Mesendoderm (in vitro differentiated cells): ENCODE results near the gene HMX3.

ENCODE experiments used
- DNase-seq: peaks from one replicate; pipeline ENCODE4 v3.0.0; 2013
- H2AK5ac ChIP-seq: 2 replicates; pipeline ENCODE4 v1.6.1; 2013; ENCODE audit warnings: low read length, inconsistent platforms
- H2BK120ac ChIP-seq: 2 replicates; pipeline ENCODE4 v1.6.1; 2013; ENCODE audit warnings: low read depth, mild to moderate bottlenecking, low read length, moderate library complexity, mixed read lengths
- H2BK15ac ChIP-seq: replicated peaks from 2 replicates; pipeline ENCODE4 v1.6.1; 2013; ENCODE audit warnings: low read depth, mild to moderate bottlenecking, moderate library complexity
- H2BK5ac ChIP-seq: 2 replicates; pipeline ENCODE4 v1.6.1; 2013; ENCODE audit warnings: low read length, inconsistent platforms
- H3K18ac ChIP-seq: 2 replicates; pipeline ENCODE4 v1.6.1; 2013; ENCODE audit warnings: mild to moderate bottlenecking, low read length, mixed read lengths
- H3K23ac ChIP-seq: one replicate; pipeline ENCODE4 v1.6.1; 2013; ENCODE audit warnings: low read length
- H3K27ac ChIP-seq: 2 replicates; pipeline ENCODE4 v1.5.1; 2013; ENCODE audit warnings: low read depth, mild to moderate bottlenecking, inconsistent platforms, low read length, moderate library complexity
- H3K27me3 ChIP-seq: 2 replicates; pipeline ENCODE4 v1.6.1; 2013; ENCODE audit warnings: low read length, control low read depth, mild to moderate bottlenecking, inconsistent platforms; ENCODE audit not compliant: insufficient read depth, poor library complexity
- H3K36me3 ChIP-seq: 2 replicates; pipeline ENCODE4 v1.6.1; 2013; ENCODE audit warnings: low read length, inconsistent platforms; ENCODE audit not compliant: control insufficient read depth, insufficient read depth
- H3K4ac ChIP-seq: one replicate; pipeline ENCODE4 v1.6.1; 2013; ENCODE audit warnings: low read depth, mild to moderate bottlenecking, low read length, moderate library complexity
- H3K4me1 ChIP-seq: 2 replicates; pipeline ENCODE4 v1.6.1; 2013; ENCODE audit warnings: low read depth, low read length, inconsistent platforms; ENCODE audit not compliant: control insufficient read depth
- H3K4me2 ChIP-seq: 2 replicates; pipeline ENCODE4 v1.6.1; 2013; ENCODE audit warnings: low read length
- H3K4me3 ChIP-seq: 2 replicates; pipeline ENCODE4 v1.5.1; 2013; ENCODE audit warnings: mild to moderate bottlenecking, low read length
- H3K56ac ChIP-seq: one replicate; pipeline ENCODE4 v1.6.1; 2013; ENCODE audit warnings: low read length
- H3K79me1 ChIP-seq: 2 replicates; pipeline ENCODE4 v1.6.1; 2013; ENCODE audit warnings: low read length, inconsistent platforms
- H3K79me2 ChIP-seq: 2 replicates; pipeline ENCODE4 v1.6.1; 2013; ENCODE audit warnings: mild to moderate bottlenecking, low read length; ENCODE audit not compliant: control insufficient read depth, insufficient read depth
- H3K9ac ChIP-seq: 2 replicates; pipeline ENCODE4 v1.6.1; 2013; ENCODE audit warnings: low read length, inconsistent platforms
- H4K5ac ChIP-seq: one replicate; pipeline ENCODE4 v1.6.1; 2013; ENCODE audit warnings: low read length
- H4K8ac ChIP-seq: one replicate; pipeline ENCODE4 v1.6.1; 2013; ENCODE audit warnings: low read depth, mild to moderate bottlenecking, control low read depth, low read length, moderate library complexity
- WGBS: extraction: QIAGEN DNeasy Blood & Tissue Kit; methylation state at CpG from one replicate; pipeline ENCODE4 v1.1.7; 2013; ENCODE audit warnings: low lambda C conversion rate, missing lambda C conversion rate; ENCODE audit not compliant: insufficient coverage; ENCODE audit errors: extremely low coverage; 5-methylcytosine and 5-hydroxymethylcytosine counted together

HMX3 gene

DNA sequence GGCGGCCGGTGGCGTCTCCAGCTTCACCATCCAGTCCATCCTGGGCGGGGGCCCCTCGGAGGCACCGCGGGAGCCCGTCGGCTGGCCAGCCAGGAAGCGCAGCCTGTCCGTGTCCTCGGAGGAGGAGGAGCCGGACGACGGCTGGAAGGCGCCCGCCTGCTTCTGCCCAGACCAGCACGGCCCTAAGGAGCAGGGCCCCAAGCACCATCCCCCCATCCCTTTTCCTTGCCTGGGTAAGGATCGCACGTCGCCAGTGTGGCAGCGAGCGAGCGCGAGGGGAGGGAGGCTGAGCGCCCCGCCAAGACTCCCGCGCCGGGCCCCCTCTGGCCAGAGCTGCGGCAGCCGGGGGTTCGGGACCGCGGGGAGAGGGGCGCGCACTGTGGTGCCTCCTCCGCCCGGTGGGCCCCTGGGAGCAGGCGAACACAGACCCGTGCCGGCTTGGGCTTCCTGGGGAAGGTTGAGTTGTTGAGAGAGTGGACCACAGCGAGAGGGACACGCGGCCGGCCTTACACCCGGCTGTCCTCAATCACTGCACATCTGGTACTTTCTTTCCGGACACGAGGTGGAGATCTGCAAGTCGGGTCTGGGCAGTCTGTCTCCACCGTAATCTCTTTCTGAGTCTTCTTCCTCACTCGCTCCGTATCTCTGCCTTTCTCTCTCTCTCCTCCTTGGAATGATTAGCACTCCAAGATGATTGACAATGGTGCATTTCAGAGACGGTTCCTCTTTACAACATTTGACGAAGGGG lies 12.8 kb downstream of the HMX3 start:
- no CpG with 5 or more reads among the region's 55 CpGs for WGBS
- Histone ChIP-seq H3K4me3 (no peak overlapping the region), H4K8ac (no peak overlapping the region)

DNA sequence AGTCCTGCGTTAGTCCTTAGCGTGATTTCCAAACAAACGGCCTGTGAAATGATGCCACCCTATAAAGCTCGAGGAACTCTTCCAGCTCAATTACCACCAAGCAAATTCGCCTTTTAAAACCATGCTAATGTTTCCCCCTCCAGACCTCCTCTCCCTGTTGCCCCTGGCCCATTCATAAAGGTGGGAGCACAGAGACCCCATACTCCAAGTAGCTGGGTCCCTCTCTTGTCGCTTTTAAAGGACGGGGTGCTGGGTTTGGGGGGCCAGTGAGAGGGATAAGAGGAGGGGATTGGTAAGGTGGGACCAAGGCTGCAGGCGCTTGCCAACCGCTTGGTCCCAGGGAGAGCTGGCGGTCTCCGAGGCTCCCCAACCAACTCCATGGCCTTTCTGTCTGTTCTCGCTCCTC lies 13.4 kb downstream of the HMX3 start:
- DNase-seq, result peak; percentile 31
- Histone ChIP-seq H2BK5ac (no peak overlapping the region), H3K36me3 (no peaks in the 10 kb centered on the region), H3K27ac (no peak overlapping the region), H3K18ac (no peak overlapping the region), H3K23ac (no peak overlapping the region), H3K27me3 (peaks cover 66% of the 10 kb centered on the region), H3K4me1 (no peaks in the 10 kb centered on the region), H3K4ac (no peak overlapping the region), H3K56ac (no peak overlapping the region), H4K5ac (no peak overlapping the region), H4K8ac (no peak overlapping the region), H3K79me1 (no peaks in the 10 kb centered on the region), H3K4me3 (no peak overlapping the region), H3K79me2 (no peaks in the 10 kb centered on the region), H2AK5ac (no peak overlapping the region), H2BK120ac (no peak overlapping the region), H3K4me2 (peak overlapping the region; percentile 79), H3K9ac (no peak overlapping the region), H2BK15ac (no peak overlapping the region)
- WGBS, result no CpG with 5 or more reads among the region's 12 CpGs

More for the DNA sequence above, 12.8 kb downstream of the HMX3 start:
- peak; percentile 54 for DNase-seq
- no peaks in the 10 kb centered on the region for H3K79me1 ChIP-seq
- H3K27me3 ChIP-seq, result peaks cover 72% of the 10 kb centered on the region
- H2BK15ac ChIP-seq, result no peak overlapping the region
- no peak overlapping the region for H3K23ac ChIP-seq
- H2BK120ac ChIP-seq, result no peak overlapping the region
- H3K4ac ChIP-seq, result no peak overlapping the region
- H4K5ac ChIP-seq, result no peak overlapping the region
- H3K36me3 ChIP-seq, result no peaks in the 10 kb centered on the region
- H3K9ac ChIP-seq, result no peak overlapping the region
- H3K18ac ChIP-seq, result no peak overlapping the region
- H3K4me2 ChIP-seq, result peak overlapping the region; percentile 19
- H3K27ac ChIP-seq, result no peak overlapping the region
- no peak overlapping the region for H2AK5ac ChIP-seq
- H2BK5ac ChIP-seq, result no peak overlapping the region
- H3K4me1 ChIP-seq, result no peaks in the 10 kb centered on the region
- H3K79me2 ChIP-seq, result no peaks in the 10 kb centered on the region
- H3K56ac ChIP-seq, result peak overlapping the region; percentile 44

DNA sequence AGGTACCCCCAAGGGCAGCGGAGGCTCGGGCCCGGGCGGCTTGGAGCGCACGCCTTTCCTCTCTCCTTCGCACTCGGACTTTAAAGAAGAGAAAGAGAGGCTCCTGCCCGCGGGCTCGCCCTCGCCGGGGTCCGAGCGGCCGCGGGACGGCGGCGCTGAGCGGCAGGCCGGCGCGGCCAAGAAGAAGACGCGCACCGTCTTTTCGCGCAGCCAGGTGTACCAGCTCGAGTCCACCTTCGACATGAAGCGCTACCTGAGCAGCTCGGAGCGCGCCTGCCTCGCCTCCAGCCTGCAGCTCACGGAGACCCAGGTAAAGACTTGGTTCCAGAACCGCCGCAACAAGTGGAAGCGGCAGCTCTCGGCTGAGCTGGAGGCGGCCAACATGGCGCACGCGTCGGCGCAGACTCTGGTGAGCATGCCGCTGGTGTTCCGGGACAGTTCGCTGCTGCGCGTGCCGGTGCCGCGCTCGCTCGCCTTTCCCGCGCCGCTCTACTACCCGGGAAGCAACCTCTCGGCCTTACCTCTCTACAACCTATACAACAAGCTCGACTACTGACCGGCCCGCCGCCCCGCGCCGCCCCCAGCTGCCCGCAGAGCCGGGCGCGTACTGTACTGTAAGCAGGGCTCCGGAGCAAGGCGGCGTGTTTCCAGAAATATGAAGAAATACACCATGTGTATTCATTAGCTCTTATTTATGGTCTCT lies 13.9 kb downstream of the HMX3 start:
- Histone ChIP-seq H3K23ac (no peak overlapping the region), H2BK5ac (no peak overlapping the region), H3K27ac (no peak overlapping the region), H4K8ac (no peak overlapping the region), H3K18ac (no peak overlapping the region), H3K79me1 (no peaks in the 10 kb centered on the region), H3K56ac (peak overlapping the region; percentile 75), H2AK5ac (no peak overlapping the region), H3K36me3 (no peaks in the 10 kb centered on the region), H3K9ac (peak overlapping the region; percentile 41), H3K27me3 (peaks cover 61% of the 10 kb centered on the region), H2BK15ac (no peak overlapping the region), H2BK120ac (no peak overlapping the region), H3K79me2 (peaks cover 1% of the 10 kb centered on the region), H3K4me1 (no peaks in the 10 kb centered on the region), H3K4me3 (peak overlapping the region; percentile 25), H4K5ac (no peak overlapping the region), H3K4ac (no peak overlapping the region), H3K4me2 (peak overlapping the region; percentile 79)
- WGBS, result no CpG with 5 or more reads among the region's 76 CpGs
- DNase-seq, result peak; percentile 57

DNA sequence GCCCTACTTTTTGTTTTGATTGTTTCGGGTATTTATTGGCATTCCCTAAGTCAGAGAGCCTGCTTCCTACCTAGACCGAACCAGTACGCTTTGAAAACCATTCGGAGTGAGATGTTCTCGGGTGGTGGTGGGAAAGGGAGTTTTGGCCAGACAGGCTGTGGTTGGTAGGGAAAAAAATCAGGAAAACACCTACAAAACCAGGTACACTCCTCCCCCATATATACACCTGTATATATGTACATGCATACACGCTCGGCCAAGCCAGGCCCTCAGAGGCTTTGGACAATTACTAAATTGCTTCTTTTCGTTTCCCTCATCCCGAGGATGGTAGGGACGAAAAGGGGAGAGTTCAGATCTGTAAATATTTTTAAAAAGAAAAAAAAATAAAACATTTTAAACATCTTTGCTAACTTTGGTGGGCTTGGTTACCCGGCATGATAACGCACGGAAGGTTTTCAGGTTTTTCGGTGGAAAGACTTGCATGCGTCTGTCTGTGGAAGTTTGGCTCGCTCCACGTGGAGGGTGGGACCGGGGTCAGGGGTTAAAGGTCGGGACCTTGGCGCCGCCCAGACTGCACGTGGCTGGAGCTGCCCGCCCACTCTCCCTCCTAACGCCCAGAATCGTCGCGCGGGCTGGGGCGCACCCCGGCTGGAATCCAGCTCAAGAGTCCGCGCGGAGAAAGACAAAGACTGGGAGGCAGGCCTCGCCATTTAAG lies 14.7 kb downstream of the HMX3 start:
- Histone ChIP-seq H3K23ac (no peak overlapping the region), H3K9ac (peak overlapping the region; percentile 48), H2AK5ac (no peak overlapping the region), H3K18ac (no peak overlapping the region), H2BK5ac (no peak overlapping the region), H3K27ac (no peak overlapping the region), H3K4me2 (peak overlapping the region; percentile 79), H3K79me1 (no peaks in the 10 kb centered on the region), H3K4ac (no peak overlapping the region), H3K4me1 (no peaks in the 10 kb centered on the region), H4K5ac (no peak overlapping the region), H2BK120ac (no peak overlapping the region), H3K27me3 (peaks cover 56% of the 10 kb centered on the region), H3K4me3 (no peak overlapping the region), H3K79me2 (peaks cover 8% of the 10 kb centered on the region), H4K8ac (no peak overlapping the region), H2BK15ac (no peak overlapping the region), H3K36me3 (no peaks in the 10 kb centered on the region), H3K56ac (peak overlapping the region; percentile 75)
- DNase-seq, result no peak
- WGBS, result no CpG with 5 or more reads among the region's 34 CpGs

DNA sequence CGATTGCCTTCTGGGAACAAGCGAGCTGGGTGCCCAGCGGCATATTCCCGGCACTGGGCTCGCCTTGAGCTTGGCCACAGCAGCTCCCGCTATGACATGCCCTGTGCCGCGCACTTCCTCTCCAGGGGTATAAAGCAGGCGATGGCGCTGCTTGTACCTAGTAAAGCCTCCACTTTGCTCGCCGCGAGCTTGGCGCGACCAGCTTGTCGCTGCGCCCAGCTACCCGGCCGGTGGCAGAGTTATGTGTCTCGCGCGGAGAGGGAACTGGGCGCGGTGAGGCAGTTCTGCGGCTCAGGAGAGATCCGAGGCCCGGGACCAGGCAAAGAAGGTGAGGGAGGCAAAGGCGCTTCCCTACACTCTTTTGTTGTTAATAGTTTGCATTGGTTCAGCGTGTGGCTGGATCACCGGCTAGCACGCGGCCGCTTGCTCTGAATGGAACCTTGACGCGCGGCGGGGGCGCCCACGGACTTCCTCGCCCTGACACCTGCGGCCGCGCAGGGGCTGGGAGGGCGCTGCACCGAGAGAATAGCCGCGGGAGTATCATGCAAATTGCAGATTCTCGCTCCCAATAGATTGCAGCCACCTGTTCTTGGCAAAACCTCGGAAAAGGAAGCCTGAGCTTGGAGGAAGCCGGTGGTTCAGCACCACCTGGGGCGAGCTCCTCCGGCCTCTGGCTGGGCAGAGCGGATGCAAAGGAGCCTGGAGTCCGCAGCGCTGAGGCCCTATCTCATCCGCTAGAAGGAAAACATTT lies 15.4 kb downstream of the HMX3 start:
- Histone ChIP-seq H3K4me3 (no peak overlapping the region), H3K4ac (no peak overlapping the region), H3K36me3 (peaks cover under 1% of the 10 kb centered on the region)

More for the DNA sequence above, 15.4 kb downstream of the HMX3 start:
- Histone ChIP-seq H2BK120ac (no peak overlapping the region), H3K27me3 (peaks cover 48% of the 10 kb centered on the region), H3K79me1 (peaks cover under 1% of the 10 kb centered on the region), H3K4me1 (no peaks in the 10 kb centered on the region), H4K8ac (no peak overlapping the region), H3K27ac (no peak overlapping the region), H3K23ac (no peak overlapping the region), H3K79me2 (peaks cover 13% of the 10 kb centered on the region), H2BK15ac (no peak overlapping the region), H4K5ac (no peak overlapping the region), H2BK5ac (no peak overlapping the region), H3K4me2 (peak overlapping the region; percentile 55), H3K18ac (no peak overlapping the region), H3K9ac (peak overlapping the region; percentile 48), H2AK5ac (no peak overlapping the region), H3K56ac (peak overlapping the region; percentile 75)
- DNase-seq, result peak; percentile 69
- WGBS, result no CpG with 5 or more reads among the region's 56 CpGs
